CD8-positive, alpha-beta memory T cell (primary cell): Measurements from ENCODE around the gene ARMH4. TPM values are rescaled to one million over a fixed set of nuclear protein-coding genes. Genes with fewer than 3 reads are reported as not detected.

ENCODE experiments used
- CTCF ChIA-PET: fragments of 350-600 bp; sonication (Branson Sonifier 250); formaldehyde crosslinking; loops from one replicate; lab custom pipeline; 2021; ENCODE audit warnings: antibody characterized with exemption; lab: Charles Lee
- POLR2A ChIA-PET: fragments of 350-600 bp; sonication (Branson Sonifier 250); formaldehyde crosslinking; loops from one replicate; lab custom pipeline; 2021; ENCODE audit warnings: antibody characterized with exemption; lab: Charles Lee
- DNase-seq, 5 donors: peaks; one replicate each; pipeline versions ENCODE4 v3.0.0 to v3.0.0-alpha.2; 2020 to 2022; ENCODE audit warnings: mixed read lengths in 1 of 5
- H3K27ac ChIP-seq: one replicate; pipeline ENCODE4 v1.7.0; 2013; ENCODE audit warnings: low read depth, mild to moderate bottlenecking, low read length, moderate library complexity
- H3K27me3 ChIP-seq: 2 replicates; pipeline ENCODE4 v1.7.0; 2013; ENCODE audit warnings: low read length, mild to moderate bottlenecking; ENCODE audit not compliant: insufficient read depth, poor library complexity, severe bottlenecking
- H3K36me3 ChIP-seq: 2 replicates; pipeline ENCODE4 v1.7.0; 2013; ENCODE audit warnings: mild to moderate bottlenecking, low read length, moderate library complexity; ENCODE audit not compliant: insufficient read depth
- H3K4me1 ChIP-seq: 2 replicates; pipeline ENCODE4 v1.7.0; 2013; ENCODE audit warnings: mild to moderate bottlenecking, low read length, moderate library complexity; ENCODE audit not compliant: insufficient read depth
- H3K4me3 ChIP-seq: 2 replicates; pipeline ENCODE4 v1.7.0; 2013; ENCODE audit warnings: mild to moderate bottlenecking, low read length
- H3K9me3 ChIP-seq: 2 replicates; pipeline ENCODE4 v1.7.0; 2013; ENCODE audit warnings: mild to moderate bottlenecking, low read length
- H3K27ac Mint-ChIP-seq, 8 donors: one replicate each; pipeline ENCODE4 v1.8.0; 2020 to 2021; ENCODE audit warnings: mixed read lengths in 8 of 8, mild to moderate bottlenecking in 6 of 8, inconsistent platforms in 3 of 8, moderate library complexity in 3 of 8
- H3K27me3 Mint-ChIP-seq, 2 donors: one replicate each; pipeline ENCODE4 v1.8.0; 2020 to 2021; ENCODE audit warnings: mixed read lengths in 2 of 2, mild to moderate bottlenecking in 1 of 2, moderate library complexity in 1 of 2
- H3K36me3 Mint-ChIP-seq, 3 donors: one replicate each; pipeline ENCODE4 v1.8.0; 2020 to 2021; ENCODE audit warnings: mixed read lengths in 3 of 3, inconsistent platforms in 1 of 3, mild to moderate bottlenecking in 1 of 3
- H3K4me1 Mint-ChIP-seq, 3 donors: one replicate each; pipeline ENCODE4 v1.8.0; 2020 to 2021; ENCODE audit warnings: mixed read lengths in 3 of 3, inconsistent platforms in 1 of 3, mild to moderate bottlenecking in 1 of 3
- H3K4me3 Mint-ChIP-seq, 7 donors: one replicate each; pipeline ENCODE4 v1.8.0; 2020 to 2021; ENCODE audit warnings: mixed read lengths in 7 of 7, mild to moderate bottlenecking in 6 of 7, moderate library complexity in 4 of 7, inconsistent platforms in 2 of 7
- H3K9me3 Mint-ChIP-seq, 5 donors: one replicate each; pipeline ENCODE4 v1.8.0; 2020 to 2022; ENCODE audit warnings: mixed read lengths in 5 of 5, mild to moderate bottlenecking in 3 of 5, moderate library complexity in 2 of 5, inconsistent platforms in 1 of 5
- polyA plus RNA-seq: library from polyadenylated mRNA; unstranded; fragments of 300-500 nt; fragmentation: Illumina TruSeq; gene quantifications from one replicate; pipeline ENCODE4 v1.2.3, GENCODE V29; 2021
- total RNA-seq, 2 experiments: library from RNA; stranded (reverse); gene quantifications; one replicate each; pipeline ENCODE4 v1.2.3, GENCODE V29; 2021

Gene ARMH4
- total and polyA plus RNA-seq, 3 experiments from 2014 or later = 1.2 TPM; not detected in 2

- Mint-ChIP-seq H3K4me1 (no peaks in the 10 kb centered on the region), H3K36me3 (no peaks in the 10 kb centered on the region), H3K27ac (no peak overlapping the region), H3K4me3 (no peak overlapping the region), H3K9me3 (peaks cover 0 to 2% (median 0%) of the 10 kb centered on the region in 5 donors), H3K27me3 (peaks cover 7 to 18% of the 10 kb centered on the region in 2 donors)
- POLR2A ChIA-PET = no interaction called here
- no peaks in the 10 kb centered on the region for H3K4me1 ChIP-seq
- H3K27ac ChIP-seq = no peak overlapping the region
- CTCF ChIA-PET = no interaction called here
- no peaks in the 10 kb centered on the region for H3K9me3 ChIP-seq
- no peaks in the 10 kb centered on the region for H3K36me3 ChIP-seq
- H3K27me3 ChIP-seq = no peaks in the 10 kb centered on the region
- H3K4me3 ChIP-seq = no peak overlapping the region
- DNase-seq = no peak
Observed at GRCh38 chr14:57963071-57963470, 188.9 kb downstream of the ARMH4 start.

- H3K4me3 Mint-ChIP-seq = no peak overlapping the region
- H3K36me3 Mint-ChIP-seq = no peaks in the 10 kb centered on the region
- Histone ChIP-seq H3K36me3 (no peaks in the 10 kb centered on the region), H3K4me1 (no peaks in the 10 kb centered on the region), H3K4me3 (no peak overlapping the region), H3K9me3 (no peaks in the 10 kb centered on the region), H3K27me3 (no peaks in the 10 kb centered on the region), H3K27ac (no peak overlapping the region)
- peaks cover 0 to 2% (median 0%) of the 10 kb centered on the region in 5 donors for H3K9me3 Mint-ChIP-seq
- no peaks in the 10 kb centered on the region for H3K4me1 Mint-ChIP-seq
- ChIA-PET POLR2A (no interaction called here), CTCF (no interaction called here)
- no peak overlapping the region for H3K27ac Mint-ChIP-seq
- DNase-seq = no peak
- H3K27me3 Mint-ChIP-seq = peaks cover 7 to 18% of the 10 kb centered on the region in 2 donors
Observed at GRCh38 chr14:57962325-57963035, 189.5 kb downstream of the ARMH4 start.

- ChIA-PET POLR2A (no interaction called here), CTCF (no interaction called here)
- Mint-ChIP-seq H3K9me3 (no peaks in the 10 kb centered on the region), H3K27ac (no peak overlapping the region), H3K36me3 (no peaks in the 10 kb centered on the region), H3K4me3 (no peak overlapping the region), H3K4me1 (no peaks in the 10 kb centered on the region), H3K27me3 (peaks cover 7 to 18% of the 10 kb centered on the region in 2 donors)
- no peaks in the 10 kb centered on the region for H3K27me3 ChIP-seq
- H3K36me3 ChIP-seq = no peaks in the 10 kb centered on the region
- H3K27ac ChIP-seq = no peak overlapping the region
- no peaks in the 10 kb centered on the region for H3K4me1 ChIP-seq
- no peak overlapping the region for H3K4me3 ChIP-seq
- DNase-seq = no peak
- no peaks in the 10 kb centered on the region for H3K9me3 ChIP-seq
Observed at GRCh38 chr14:57961786-57962060, 190.3 kb downstream of the ARMH4 start.

- Mint-ChIP-seq H3K9me3 (peaks cover 0 to 3% (median 0%) of the 10 kb centered on the region in 5 donors), H3K27me3 (peaks cover 7 to 18% of the 10 kb centered on the region in 2 donors), H3K4me1 (no peaks in the 10 kb centered on the region), H3K27ac (no peak overlapping the region), H3K36me3 (no peaks in the 10 kb centered on the region), H3K4me3 (no peak overlapping the region)
- no peaks in the 10 kb centered on the region for H3K4me1 ChIP-seq
- CTCF ChIA-PET = no interaction called here
- H3K27me3 ChIP-seq = no peaks in the 10 kb centered on the region
- H3K27ac ChIP-seq = no peak overlapping the region
- H3K36me3 ChIP-seq = no peaks in the 10 kb centered on the region
- H3K4me3 ChIP-seq = no peak overlapping the region
- no peaks in the 10 kb centered on the region for H3K9me3 ChIP-seq
- POLR2A ChIA-PET = no interaction called here
- DNase-seq = no peak
Observed at GRCh38 chr14:57960946-57961785, 190.8 kb downstream of the ARMH4 start.

- no peaks in the 10 kb centered on the region for H3K36me3 Mint-ChIP-seq
- Histone ChIP-seq H3K9me3 (no peaks in the 10 kb centered on the region), H3K27me3 (no peaks in the 10 kb centered on the region), H3K27ac (no peak overlapping the region), H3K4me3 (no peak overlapping the region), H3K36me3 (no peaks in the 10 kb centered on the region), H3K4me1 (no peaks in the 10 kb centered on the region)
- no peaks in the 10 kb centered on the region for H3K4me1 Mint-ChIP-seq
- H3K4me3 Mint-ChIP-seq = no peak overlapping the region
- peaks cover 7% of the 10 kb centered on the region in 2 donors for H3K27me3 Mint-ChIP-seq
- CTCF ChIA-PET = no interaction called here
- H3K27ac Mint-ChIP-seq = no peak overlapping the region
- POLR2A ChIA-PET = no interaction called here
- peaks cover 0 to 7% (median 3%) of the 10 kb centered on the region in 5 donors for H3K9me3 Mint-ChIP-seq
- no peak for DNase-seq
Observed at GRCh38 chr14:57957441-57957840, 194.6 kb downstream of the ARMH4 start.

Other genes with a start within 250 kb of the ARMH4 start
- 10 to 100 TPM; 38.7 to 41.5 TPM for gene ACTR10, start 47.9 kb upstream of the ARMH4 start, total RNA-seq
- gene ACTR10, start 47.9 kb upstream of the ARMH4 start, polyA plus RNA-seq = 81.9 TPM
- gene PSMA3, start 92.6 kb upstream of the ARMH4 start, total RNA-seq = 100 to 1,000 TPM; 334 to 343 TPM
- gene PSMA3, start 92.6 kb upstream of the ARMH4 start, polyA plus RNA-seq = 150 TPM
- 10 to 100 TPM; 19.6 to 20.4 TPM for gene ARID4A, start 146.3 kb upstream of the ARMH4 start, total RNA-seq
- gene ARID4A, start 146.3 kb upstream of the ARMH4 start, polyA plus RNA-seq = 38.3 TPM
- under 1 TPM in 1 of 2 experiments, not detected in 1; 0.37 TPM for gene TOMM20L, start 243.7 kb upstream of the ARMH4 start, total RNA-seq
- not detected for gene TOMM20L, start 243.7 kb upstream of the ARMH4 start, polyA plus RNA-seq